OCI-LY7 (cell line): Measurements from ENCODE around the gene KRTCAP2. TPM values are rescaled to one million over a fixed set of nuclear protein-coding genes. Genes with fewer than 3 reads are reported as not detected.

Experiments used
- BruUV-seq: library from RNA; stranded (reverse); fragments of 400-500 nt; replicated peaks from 2 replicates; lab custom pipeline; 2021; lab: Mats Ljungman, UMichigan
- CTCF ChIA-PET: fragments of 300-600 bp; sonication (Branson Sonifier 250); formaldehyde crosslinking; loops from one replicate; lab custom pipeline; 2022; ENCODE audit warnings: antibody characterized with exemption; ENCODE audit not compliant: unreplicated experiment; lab: Charles Lee
- POLR2A ChIA-PET: fragments of 300-600 bp; sonication (Branson Sonifier 250); formaldehyde crosslinking; loops from one replicate; lab custom pipeline; 2022; ENCODE audit warnings: antibody characterized with exemption; lab: Charles Lee
- DNase-seq: peaks from one replicate; pipeline ENCODE4 v3.0.0-alpha.2; 2015; ENCODE audit warnings: low spot score
- H2AFZ ChIP-seq: fragments of 200-600 bp; sonication (generic), shearing (Covaris generic); 2 replicates; pipeline ENCODE4 v1.6.1; 2014; ENCODE audit warnings: mild to moderate bottlenecking, antibody characterized with exemption, low read length, moderate library complexity
- H3K27ac ChIP-seq: fragments of 200-600 bp; sonication (generic); 2 replicates; pipeline ENCODE4 v1.5.1; 2014; ENCODE audit warnings: mixed run types, low read depth, mild to moderate bottlenecking, moderate library complexity, low read length, inconsistent platforms; ENCODE audit not compliant: poor library complexity, severe bottlenecking
- H3K36me3 ChIP-seq: fragments of 200-600 bp; sonication (generic); 2 replicates; pipeline ENCODE4 v1.6.1; 2014; ENCODE audit warnings: mild to moderate bottlenecking, antibody characterized with exemption, low read length, moderate library complexity, mixed read lengths; ENCODE audit not compliant: insufficient read depth
- H3K4me1 ChIP-seq: fragments of 200-600 bp; sonication (generic); 2 replicates; pipeline ENCODE4 v1.5.1; 2014; ENCODE audit warnings: mild to moderate bottlenecking, low read length; ENCODE audit not compliant: insufficient read depth, poor library complexity, severe bottlenecking
- H3K4me2 ChIP-seq: fragments of 200-600 bp; sonication (generic); 2 replicates; pipeline ENCODE4 v1.6.1; 2014; ENCODE audit warnings: mild to moderate bottlenecking, low read length
- H3K4me3 ChIP-seq: fragments of 200-600 bp; sonication (generic); 2 replicates; pipeline ENCODE4 v1.5.1; 2014; ENCODE audit warnings: mild to moderate bottlenecking, low read depth, low read length; ENCODE audit not compliant: poor library complexity, severe bottlenecking
- H3K79me2 ChIP-seq: fragments of 200-600 bp; sonication (generic); 2 replicates; pipeline ENCODE4 v1.6.1; 2016; ENCODE audit warnings: low read depth, mild to moderate bottlenecking, low read length, moderate library complexity, mixed read lengths; ENCODE audit not compliant: insufficient read depth
- H3K9me2 ChIP-seq: fragments of 200-600 bp; sonication (generic); 2 replicates; pipeline ENCODE4 v1.6.1; 2016; ENCODE audit warnings: mild to moderate bottlenecking, low read length, mixed read lengths; ENCODE audit not compliant: insufficient read depth
- H3K9me3 ChIP-seq: fragments of 200-600 bp; sonication (generic); 2 replicates; pipeline ENCODE4 v1.6.1; 2014; ENCODE audit warnings: mild to moderate bottlenecking, mixed run types, low read length, mixed read lengths
- H4K20me1 ChIP-seq: fragments of 200-600 bp; sonication (generic); 2 replicates; pipeline ENCODE4 v1.6.1; 2014; ENCODE audit warnings: mild to moderate bottlenecking, antibody characterized with exemption, low read length, moderate library complexity, mixed read lengths; ENCODE audit not compliant: insufficient read depth
- EZH2phosphoT487 ChIP-seq: fragments of 200-600 bp; sonication (generic); IDR thresholded peaks from 2 replicates; pipeline ENCODE4 v1.6.1; 2018; ENCODE audit warnings: low read depth, borderline replicate concordance, mild to moderate bottlenecking, mixed run types, antibody characterized with exemption, low read length, moderate library complexity, mixed read lengths
- intact Hi-C: fragments of 100-400 bp; cut with micrococcal nuclease; formaldehyde crosslinking; loops from one replicate; pipeline ENCODE4 v1.10.0; 2022; ENCODE audit not compliant: unreplicated experiment
- total RNA-seq, 2 experiments: library from RNA; depleted of rRNA in 1 of 2; stranded (reverse); fragments of >200 nt in 1 of 2; shearing (Covaris generic) in 1 of 2; gene quantifications; 2 replicates each; pipeline ENCODE4 v1.2.3, GENCODE V29; 2014 to 2022
- TF ChIP-seq, protein P1 (sequence below): fragments of 200-600 bp; sonication (generic); conservative IDR thresholded peaks from 2 replicates; pipeline ENCODE4 v1.5.1; 2014; ENCODE audit warnings: mild to moderate bottlenecking, antibody characterized with exemption, low read length, moderate library complexity, mixed read lengths

The KRTCAP2 gene
- total RNA-seq, 2 experiments from 2014 or later: 128 to 141 TPM

DNA sequence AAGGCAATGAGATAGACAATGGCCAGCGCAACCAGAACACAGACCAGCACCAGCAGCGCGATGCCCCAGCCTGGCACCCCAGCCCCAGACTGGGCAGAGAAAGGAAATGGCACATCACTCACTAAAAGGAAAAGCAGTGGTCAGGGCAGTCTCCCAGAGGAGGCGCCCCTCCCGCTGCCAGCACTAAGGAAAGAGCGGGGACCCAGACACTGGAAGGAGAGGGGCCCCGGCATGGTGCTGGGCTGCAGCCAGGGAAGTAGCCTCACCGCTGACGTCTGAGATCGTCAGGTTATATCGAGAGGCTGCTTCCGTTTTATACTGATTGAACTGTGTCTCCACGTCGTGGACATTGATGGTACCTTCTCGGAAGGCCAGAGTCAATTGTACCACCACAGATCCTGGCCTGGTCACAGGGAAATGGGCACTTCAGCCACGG lies 14.4 kb upstream of the KRTCAP2 start:
- Histone ChIP-seq H3K4me3 (no peak overlapping the region), H3K4me1 (peaks cover 20% of the 10 kb centered on the region), H3K79me2 (no peaks in the 10 kb centered on the region), H3K9me3 (no peaks in the 10 kb centered on the region), H2AFZ (no peak overlapping the region), H3K4me2 (no peak overlapping the region), H4K20me1 (no peaks in the 10 kb centered on the region), H3K9me2 (no peaks in the 10 kb centered on the region), H3K27ac (no peak overlapping the region), H3K36me3 (no peaks in the 10 kb centered on the region)
- POLR2A ChIA-PET: no interaction called here
- intact Hi-C loops: no loop called here
- BruUV-seq: no TSS peak
- TF ChIP-seq EZH2phosphoT487: no peak
- TF ChIP-seq, protein P1, sequence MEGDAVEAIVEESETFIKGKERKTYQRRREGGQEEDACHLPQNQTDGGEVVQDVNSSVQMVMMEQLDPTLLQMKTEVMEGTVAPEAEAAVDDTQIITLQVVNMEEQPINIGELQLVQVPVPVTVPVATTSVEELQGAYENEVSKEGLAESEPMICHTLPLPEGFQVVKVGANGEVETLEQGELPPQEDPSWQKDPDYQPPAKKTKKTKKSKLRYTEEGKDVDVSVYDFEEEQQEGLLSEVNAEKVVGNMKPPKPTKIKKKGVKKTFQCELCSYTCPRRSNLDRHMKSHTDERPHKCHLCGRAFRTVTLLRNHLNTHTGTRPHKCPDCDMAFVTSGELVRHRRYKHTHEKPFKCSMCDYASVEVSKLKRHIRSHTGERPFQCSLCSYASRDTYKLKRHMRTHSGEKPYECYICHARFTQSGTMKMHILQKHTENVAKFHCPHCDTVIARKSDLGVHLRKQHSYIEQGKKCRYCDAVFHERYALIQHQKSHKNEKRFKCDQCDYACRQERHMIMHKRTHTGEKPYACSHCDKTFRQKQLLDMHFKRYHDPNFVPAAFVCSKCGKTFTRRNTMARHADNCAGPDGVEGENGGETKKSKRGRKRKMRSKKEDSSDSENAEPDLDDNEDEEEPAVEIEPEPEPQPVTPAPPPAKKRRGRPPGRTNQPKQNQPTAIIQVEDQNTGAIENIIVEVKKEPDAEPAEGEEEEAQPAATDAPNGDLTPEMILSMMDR: no peak
- CTCF ChIA-PET: no interaction called here
- no peak for DNase-seq

DNA sequence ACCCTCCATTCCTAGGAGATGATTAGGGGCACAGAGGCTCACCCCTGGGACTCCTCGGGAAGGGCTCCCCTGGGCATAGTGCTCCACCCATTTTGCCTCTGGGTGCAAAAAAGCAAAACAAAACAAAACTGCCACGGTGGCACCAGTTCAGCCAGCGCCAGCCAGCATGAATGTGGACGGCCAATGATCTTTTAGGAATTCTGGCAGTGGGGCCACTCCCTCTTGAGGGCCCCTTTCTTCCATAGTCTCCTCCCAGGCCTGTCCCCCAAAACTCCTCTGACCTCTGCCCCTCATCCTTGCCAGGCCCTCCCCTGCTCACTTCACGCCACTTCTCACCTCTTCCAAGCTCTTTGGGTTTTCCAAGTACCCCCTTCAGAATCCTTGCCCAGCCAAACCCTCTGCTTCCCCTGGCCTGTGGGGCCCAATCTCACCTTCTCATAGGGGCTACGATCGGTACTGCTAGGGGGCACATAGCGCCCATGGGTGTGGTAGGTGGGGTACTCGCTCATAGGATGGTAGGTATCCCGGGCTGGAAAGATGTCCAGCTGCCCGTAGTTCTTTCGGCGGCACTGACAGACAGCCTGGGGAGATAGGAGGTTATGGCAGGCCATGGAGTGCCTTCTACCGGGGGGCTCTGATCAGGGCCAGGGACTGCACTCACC lies 13.8 kb upstream of the KRTCAP2 start:
- no peak for DNase-seq
- no peaks in the 10 kb centered on the region for H4K20me1 ChIP-seq
- no peaks in the 10 kb centered on the region for H3K79me2 ChIP-seq
- no peak overlapping the region for H3K4me2 ChIP-seq
- TF ChIP-seq, protein P1: no peak
- no peak for TF ChIP-seq EZH2phosphoT487
- H3K36me3 ChIP-seq: no peaks in the 10 kb centered on the region
- no peak overlapping the region for H3K4me3 ChIP-seq
- H3K9me2 ChIP-seq: no peaks in the 10 kb centered on the region
- H2AFZ ChIP-seq: no peak overlapping the region
- H3K4me1 ChIP-seq: peaks cover 20% of the 10 kb centered on the region
- ChIA-PET POLR2A (no interaction called here), CTCF (no interaction called here)
- BruUV-seq: no TSS peak
- intact Hi-C loops: no loop called here
- no peaks in the 10 kb centered on the region for H3K9me3 ChIP-seq
- H3K27ac ChIP-seq: no peak overlapping the region
